OCI-LY7 (cell line): Measurements from ENCODE around the gene SMARCAD1. TPM values are rescaled to one million over a fixed set of nuclear protein-coding genes. Genes with fewer than 3 reads are reported as not detected.

Source experiments
- Bru-seq: library from RNA; stranded (reverse); fragments of 400-500 nt; gene quantifications from one replicate; lab custom pipeline; 2021; lab: Mats Ljungman, UMichigan
- BruChase-seq, 2 experiments: library from RNA; stranded (reverse); fragments of 400-500 nt; gene quantifications; one replicate each; lab custom pipeline; 2021; lab: Mats Ljungman, UMichigan
- BruUV-seq: library from RNA; stranded (reverse); fragments of 400-500 nt; replicated peaks from 2 replicates; lab custom pipeline; 2021; lab: Mats Ljungman, UMichigan
- CTCF ChIA-PET: fragments of 300-600 bp; sonication (Branson Sonifier 250); formaldehyde crosslinking; loops from one replicate; lab custom pipeline; 2022; ENCODE audit warnings: antibody characterized with exemption; ENCODE audit not compliant: unreplicated experiment; lab: Charles Lee
- POLR2A ChIA-PET: fragments of 300-600 bp; sonication (Branson Sonifier 250); formaldehyde crosslinking; loops from one replicate; lab custom pipeline; 2022; ENCODE audit warnings: antibody characterized with exemption; lab: Charles Lee
- DNase-seq: peaks from one replicate; pipeline ENCODE4 v3.0.0-alpha.2; 2015; ENCODE audit warnings: low spot score
- H2AFZ ChIP-seq: fragments of 200-600 bp; sonication (generic), shearing (Covaris generic); 2 replicates; pipeline ENCODE4 v1.6.1; 2014; ENCODE audit warnings: mild to moderate bottlenecking, antibody characterized with exemption, low read length, moderate library complexity
- H3K27ac ChIP-seq: fragments of 200-600 bp; sonication (generic); 2 replicates; pipeline ENCODE4 v1.5.1; 2014; ENCODE audit warnings: mixed run types, low read depth, mild to moderate bottlenecking, moderate library complexity, low read length, inconsistent platforms; ENCODE audit not compliant: poor library complexity, severe bottlenecking
- H3K36me3 ChIP-seq: fragments of 200-600 bp; sonication (generic); 2 replicates; pipeline ENCODE4 v1.6.1; 2014; ENCODE audit warnings: mild to moderate bottlenecking, antibody characterized with exemption, low read length, moderate library complexity, mixed read lengths; ENCODE audit not compliant: insufficient read depth
- H3K4me1 ChIP-seq: fragments of 200-600 bp; sonication (generic); 2 replicates; pipeline ENCODE4 v1.5.1; 2014; ENCODE audit warnings: mild to moderate bottlenecking, low read length; ENCODE audit not compliant: insufficient read depth, poor library complexity, severe bottlenecking
- H3K4me2 ChIP-seq: fragments of 200-600 bp; sonication (generic); 2 replicates; pipeline ENCODE4 v1.6.1; 2014; ENCODE audit warnings: mild to moderate bottlenecking, low read length
- H3K4me3 ChIP-seq: fragments of 200-600 bp; sonication (generic); 2 replicates; pipeline ENCODE4 v1.5.1; 2014; ENCODE audit warnings: mild to moderate bottlenecking, low read depth, low read length; ENCODE audit not compliant: poor library complexity, severe bottlenecking
- H3K79me2 ChIP-seq: fragments of 200-600 bp; sonication (generic); 2 replicates; pipeline ENCODE4 v1.6.1; 2016; ENCODE audit warnings: low read depth, mild to moderate bottlenecking, low read length, moderate library complexity, mixed read lengths; ENCODE audit not compliant: insufficient read depth
- H3K9me2 ChIP-seq: fragments of 200-600 bp; sonication (generic); 2 replicates; pipeline ENCODE4 v1.6.1; 2016; ENCODE audit warnings: mild to moderate bottlenecking, low read length, mixed read lengths; ENCODE audit not compliant: insufficient read depth
- H3K9me3 ChIP-seq: fragments of 200-600 bp; sonication (generic); 2 replicates; pipeline ENCODE4 v1.6.1; 2014; ENCODE audit warnings: mild to moderate bottlenecking, mixed run types, low read length, mixed read lengths
- H4K20me1 ChIP-seq: fragments of 200-600 bp; sonication (generic); 2 replicates; pipeline ENCODE4 v1.6.1; 2014; ENCODE audit warnings: mild to moderate bottlenecking, antibody characterized with exemption, low read length, moderate library complexity, mixed read lengths; ENCODE audit not compliant: insufficient read depth
- EZH2phosphoT487 ChIP-seq: fragments of 200-600 bp; sonication (generic); IDR thresholded peaks from 2 replicates; pipeline ENCODE4 v1.6.1; 2018; ENCODE audit warnings: low read depth, borderline replicate concordance, mild to moderate bottlenecking, mixed run types, antibody characterized with exemption, low read length, moderate library complexity, mixed read lengths
- intact Hi-C: fragments of 100-400 bp; cut with micrococcal nuclease; formaldehyde crosslinking; loops from one replicate; pipeline ENCODE4 v1.10.0; 2022; ENCODE audit not compliant: unreplicated experiment
- long read RNA-seq: library from polyadenylated mRNA; stranded (forward); transcript quantifications from one replicate; pipeline ENCODE4 v2.0.0, GENCODE V29; 2022
- total RNA-seq, 2 experiments: library from RNA; depleted of rRNA in 1 of 2; stranded (reverse); fragments of >200 nt in 1 of 2; shearing (Covaris generic) in 1 of 2; gene quantifications; 2 replicates each; pipeline ENCODE4 v1.2.3, GENCODE V29; 2014 to 2022
- TF ChIP-seq, protein P1 (sequence below): fragments of 200-600 bp; sonication (generic); conservative IDR thresholded peaks from 2 replicates; pipeline ENCODE4 v1.5.1; 2014; ENCODE audit warnings: mild to moderate bottlenecking, antibody characterized with exemption, low read length, moderate library complexity, mixed read lengths

SMARCAD1 gene, protein sequence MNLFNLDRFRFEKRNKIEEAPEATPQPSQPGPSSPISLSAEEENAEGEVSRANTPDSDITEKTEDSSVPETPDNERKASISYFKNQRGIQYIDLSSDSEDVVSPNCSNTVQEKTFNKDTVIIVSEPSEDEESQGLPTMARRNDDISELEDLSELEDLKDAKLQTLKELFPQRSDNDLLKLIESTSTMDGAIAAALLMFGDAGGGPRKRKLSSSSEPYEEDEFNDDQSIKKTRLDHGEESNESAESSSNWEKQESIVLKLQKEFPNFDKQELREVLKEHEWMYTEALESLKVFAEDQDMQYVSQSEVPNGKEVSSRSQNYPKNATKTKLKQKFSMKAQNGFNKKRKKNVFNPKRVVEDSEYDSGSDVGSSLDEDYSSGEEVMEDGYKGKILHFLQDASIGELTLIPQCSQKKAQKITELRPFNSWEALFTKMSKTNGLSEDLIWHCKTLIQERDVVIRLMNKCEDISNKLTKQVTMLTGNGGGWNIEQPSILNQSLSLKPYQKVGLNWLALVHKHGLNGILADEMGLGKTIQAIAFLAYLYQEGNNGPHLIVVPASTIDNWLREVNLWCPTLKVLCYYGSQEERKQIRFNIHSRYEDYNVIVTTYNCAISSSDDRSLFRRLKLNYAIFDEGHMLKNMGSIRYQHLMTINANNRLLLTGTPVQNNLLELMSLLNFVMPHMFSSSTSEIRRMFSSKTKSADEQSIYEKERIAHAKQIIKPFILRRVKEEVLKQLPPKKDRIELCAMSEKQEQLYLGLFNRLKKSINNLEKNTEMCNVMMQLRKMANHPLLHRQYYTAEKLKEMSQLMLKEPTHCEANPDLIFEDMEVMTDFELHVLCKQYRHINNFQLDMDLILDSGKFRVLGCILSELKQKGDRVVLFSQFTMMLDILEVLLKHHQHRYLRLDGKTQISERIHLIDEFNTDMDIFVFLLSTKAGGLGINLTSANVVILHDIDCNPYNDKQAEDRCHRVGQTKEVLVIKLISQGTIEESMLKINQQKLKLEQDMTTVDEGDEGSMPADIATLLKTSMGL
- total RNA-seq (2014; rRNA removed; shearing (Covaris generic)) (29.9 and 33.9 TPM in 2 replicates), total RNA-seq (2022) (43.9 and 47.5 TPM in 2 replicates), Bru-seq, nascent RNA (percentile 91 among the genes with signal in this experiment), BruChase-seq, experiment 1, labeled RNA remaining after a 6-hour chase (percentile 76 among the genes with signal in this experiment), BruChase-seq, experiment 2, labeled RNA remaining after a 2-hour chase (percentile 86 among the genes with signal in this experiment)
- long read RNA-seq, full-length matches to known transcripts: 21 of 44 reads
- long read RNA-seq, partial matches to known transcripts: 10 of 44 reads
- long read RNA-seq, other reads (novel, unspliced or antisense): 13 of 44 reads

DNA sequence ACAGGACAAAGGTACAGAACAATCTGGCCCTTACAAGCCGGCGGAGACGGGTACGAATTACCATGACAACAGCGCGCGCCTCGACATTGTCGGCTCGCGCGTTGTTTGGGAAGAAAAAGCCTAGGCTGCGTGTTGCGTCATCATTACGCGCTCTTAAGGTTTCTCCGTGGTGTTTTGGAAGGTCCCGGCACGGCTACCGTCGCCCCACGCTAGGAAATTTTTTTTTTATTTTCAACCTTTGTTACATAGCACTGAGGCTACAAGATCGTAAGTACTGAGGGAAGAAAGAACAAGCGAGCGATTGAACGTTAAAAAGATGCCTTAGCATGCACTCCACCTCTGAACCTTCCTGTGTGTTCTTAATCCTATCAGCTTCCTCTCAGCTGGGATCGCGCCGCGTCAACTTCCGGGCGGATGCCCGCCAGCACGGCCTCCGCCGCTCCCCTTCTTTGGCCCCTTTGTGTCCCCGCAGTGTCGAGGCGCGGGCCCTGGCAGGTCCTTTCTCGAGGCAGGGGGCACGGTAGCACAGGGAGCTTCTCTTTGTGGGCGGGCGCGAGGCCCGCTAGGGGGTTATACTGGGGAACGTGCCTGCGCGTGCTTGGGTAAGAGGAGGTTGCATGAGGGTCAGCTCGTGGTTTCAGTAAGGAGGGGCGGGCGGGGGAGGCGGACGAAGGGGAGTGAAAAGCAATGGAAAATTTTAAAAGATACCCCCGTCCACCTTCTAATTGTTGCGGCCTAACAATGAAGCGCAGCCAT is at the start of gene SMARCAD1:
Gene SMARCAD1, plus strand, starts transcription at position 397 of the 756 bp plus-strand sequence. CDS start 530 bp downstream, outside the sequence.
- TF ChIP-seq EZH2phosphoT487: no peak
- TF ChIP-seq, protein P1, sequence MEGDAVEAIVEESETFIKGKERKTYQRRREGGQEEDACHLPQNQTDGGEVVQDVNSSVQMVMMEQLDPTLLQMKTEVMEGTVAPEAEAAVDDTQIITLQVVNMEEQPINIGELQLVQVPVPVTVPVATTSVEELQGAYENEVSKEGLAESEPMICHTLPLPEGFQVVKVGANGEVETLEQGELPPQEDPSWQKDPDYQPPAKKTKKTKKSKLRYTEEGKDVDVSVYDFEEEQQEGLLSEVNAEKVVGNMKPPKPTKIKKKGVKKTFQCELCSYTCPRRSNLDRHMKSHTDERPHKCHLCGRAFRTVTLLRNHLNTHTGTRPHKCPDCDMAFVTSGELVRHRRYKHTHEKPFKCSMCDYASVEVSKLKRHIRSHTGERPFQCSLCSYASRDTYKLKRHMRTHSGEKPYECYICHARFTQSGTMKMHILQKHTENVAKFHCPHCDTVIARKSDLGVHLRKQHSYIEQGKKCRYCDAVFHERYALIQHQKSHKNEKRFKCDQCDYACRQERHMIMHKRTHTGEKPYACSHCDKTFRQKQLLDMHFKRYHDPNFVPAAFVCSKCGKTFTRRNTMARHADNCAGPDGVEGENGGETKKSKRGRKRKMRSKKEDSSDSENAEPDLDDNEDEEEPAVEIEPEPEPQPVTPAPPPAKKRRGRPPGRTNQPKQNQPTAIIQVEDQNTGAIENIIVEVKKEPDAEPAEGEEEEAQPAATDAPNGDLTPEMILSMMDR: no peak
- Histone ChIP-seq H3K9me2 (no peaks in the 10 kb centered on the region), H4K20me1 (no peaks in the 10 kb centered on the region), H3K36me3 (peaks cover 43% of the 10 kb centered on the region), H3K79me2 (peaks cover 41% of the 10 kb centered on the region), H3K9me3 (no peaks in the 10 kb centered on the region), H3K4me2 (peak within 1 kb of the TSS; percentile 83), H2AFZ (peak within 1 kb of the TSS; percentile 65), H3K4me3 (peak within 1 kb of the TSS; percentile 73), H3K27ac (peak within 1 kb of the TSS; percentile 69), H3K4me1 (peaks cover 15% of the 10 kb centered on the region)
- BruUV-seq: no TSS peak
- intact Hi-C loops: loop anchor here (5.0 kb wide), 1 partner anchor 245 kb away; the partner anchor contains the start of gene PDLIM5
- CTCF ChIA-PET: no interaction called here
- POLR2A ChIA-PET: interaction anchor here (0.7 to 1.6 kb wide), 3 partner anchors 27 to 430 kb away, joined by 3 to 8 read pairs (median 3); no protein-coding TSS in a partner anchor
- DNase-seq: peak; percentile 95

DNA sequence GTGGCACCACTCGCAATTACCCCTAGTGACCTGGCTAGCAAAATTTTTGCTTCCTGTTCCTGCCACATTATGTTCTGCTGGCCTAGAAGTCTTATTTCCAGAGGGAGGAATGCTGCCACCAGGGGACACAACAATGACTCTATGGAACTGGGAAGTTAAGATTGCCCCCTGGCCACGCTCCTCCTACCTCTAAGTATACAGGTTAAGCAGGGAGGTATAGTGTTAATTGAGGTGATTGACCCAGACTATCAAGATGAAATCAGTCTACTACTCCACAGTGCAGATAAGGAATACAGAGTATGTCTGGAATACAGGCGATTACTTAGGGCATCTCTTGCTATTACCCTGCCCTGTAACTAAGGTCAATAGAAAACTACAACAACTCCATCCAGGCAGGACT is 48.8 kb upstream of the SMARCAD1 start:
- Histone ChIP-seq H3K4me3 (no peak overlapping the region), H3K36me3 (no peaks in the 10 kb centered on the region), H2AFZ (no peak overlapping the region), H4K20me1 (no peaks in the 10 kb centered on the region), H3K4me2 (no peak overlapping the region), H3K9me3 (no peaks in the 10 kb centered on the region), H3K79me2 (no peaks in the 10 kb centered on the region), H3K27ac (no peak overlapping the region), H3K9me2 (no peaks in the 10 kb centered on the region), H3K4me1 (no peaks in the 10 kb centered on the region)
- DNase-seq: no peak
- ChIA-PET POLR2A (no interaction called here), CTCF (no interaction called here)
- BruUV-seq: no TSS peak
- no peak for TF ChIP-seq EZH2phosphoT487
- TF ChIP-seq, protein P1: no peak
- intact Hi-C loops: no loop called here
